Measurements from ENCODE around the gene VIPR2. TPM values are rescaled to one million over a fixed set of nuclear protein-coding genes. Genes with fewer than 3 reads are reported as not detected.
"Not testable (repeated sequence)": the region's sequence is repeated elsewhere in the genome, so short reads cannot be mapped to it uniquely, and the experiment has no call there.

The VIPR2 gene
- total RNA-seq, 1 donor from 2014 or later = 2.0 TPM

- no peak for ATAC-seq
- intact Hi-C loops (cut with DNase I) = no loop called here
- DNase-seq (ENCODE audit: low spot score) = peak; percentile 43
These were observed 19.3 kb downstream of the VIPR2 start for GRCh38 chr7:159125104-159125954.

- DNase-seq (ENCODE audit: low spot score); intact Hi-C loops (cut with DNase I): not testable (repeated sequence)
These were observed 20.9 kb downstream of the VIPR2 start for GRCh38 chr7:159123793-159124192.

GRCh38 chr7:159123294-159123693, 21.4 kb downstream of the VIPR2 start:
- DNase-seq (ENCODE audit: low spot score); intact Hi-C loops (cut with DNase I); ATAC-seq: not testable (repeated sequence)

More at GRCh38 chr7:159123793-159124192, 20.9 kb downstream of the VIPR2 start:
- ATAC-seq = not testable (repeated sequence)

- no peak for ATAC-seq
- DNase-seq (ENCODE audit: low spot score) = peak; percentile 27
These were observed 22.4 kb downstream of the VIPR2 start for GRCh38 chr7:159122276-159122675.

GRCh38 chr7:159121476-159121875, 23.2 kb downstream of the VIPR2 start:
- ATAC-seq = no peak
- DNase-seq (ENCODE audit: low spot score) = no peak
- intact Hi-C loops (cut with DNase I) = no loop called here

More at GRCh38 chr7:159122276-159122675, 22.4 kb downstream of the VIPR2 start:
- intact Hi-C loops (cut with DNase I) = no loop called here

- intact Hi-C loops (cut with DNase I) = no loop called here
- no peak for ATAC-seq
- DNase-seq (ENCODE audit: low spot score) = no peak
These were observed 23.6 kb downstream of the VIPR2 start for GRCh38 chr7:159121068-159121467.

- DNase-seq (ENCODE audit: low spot score) = no peak
These were observed 24.1 kb downstream of the VIPR2 start for GRCh38 chr7:159120540-159120919.

GRCh38 chr7:159119851-159120539, 24.7 kb downstream of the VIPR2 start:
- intact Hi-C loops (cut with DNase I) = no loop called here
- DNase-seq (ENCODE audit: low spot score) (no peak), ATAC-seq (no peak)

More at GRCh38 chr7:159120540-159120919, 24.1 kb downstream of the VIPR2 start:
- intact Hi-C loops (cut with DNase I) = no loop called here
- ATAC-seq = no peak

GRCh38 chr7:159119026-159119741, 25.5 kb downstream of the VIPR2 start:
- intact Hi-C loops (cut with DNase I) = no loop called here
- peak; percentile 35 for DNase-seq (ENCODE audit: low spot score)
- no peak for ATAC-seq

GRCh38 chr7:159118623-159119022, 26.0 kb downstream of the VIPR2 start:
- intact Hi-C loops (cut with DNase I) = no loop called here

GRCh38 chr7:159118197-159118595, 26.5 kb downstream of the VIPR2 start:
- ATAC-seq = no peak
- peak; percentile 46 for DNase-seq (ENCODE audit: low spot score)
- intact Hi-C loops (cut with DNase I) = no loop called here

More at GRCh38 chr7:159118623-159119022, 26.0 kb downstream of the VIPR2 start:
- DNase-seq (ENCODE audit: low spot score) (peak; percentile 26), ATAC-seq (no peak)

- peak; percentile 26 for DNase-seq (ENCODE audit: low spot score)
- peak; percentile 13 for ATAC-seq
- intact Hi-C loops (cut with DNase I) = no loop called here
These were observed 27.1 kb downstream of the VIPR2 start for GRCh38 chr7:159117366-159118196.

- intact Hi-C loops (cut with DNase I) = no loop called here
- peak; percentile 28 for DNase-seq (ENCODE audit: low spot score)
- ATAC-seq = no peak
These were observed 27.9 kb downstream of the VIPR2 start for GRCh38 chr7:159116581-159117339.

GRCh38 chr7:159115601-159116501, 28.8 kb downstream of the VIPR2 start:
- peak; percentile 42 for DNase-seq (ENCODE audit: low spot score)
- intact Hi-C loops (cut with DNase I) = no loop called here

GRCh38 chr7:159114981-159115380, 29.7 kb downstream of the VIPR2 start:
- DNase-seq (ENCODE audit: low spot score) (peak; percentile 49), ATAC-seq (no peak)
- intact Hi-C loops (cut with DNase I) = no loop called here

More at GRCh38 chr7:159115601-159116501, 28.8 kb downstream of the VIPR2 start:
- ATAC-seq = no peak

GRCh38 chr7:159114096-159114495, 30.6 kb downstream of the VIPR2 start:
- ATAC-seq = no peak
- intact Hi-C loops (cut with DNase I) = no loop called here
- no peak for DNase-seq (ENCODE audit: low spot score)

GRCh38 chr7:159113056-159113455, 31.6 kb downstream of the VIPR2 start:
- ATAC-seq = no peak
- no peak for DNase-seq (ENCODE audit: low spot score)
- intact Hi-C loops (cut with DNase I) = no loop called here

Measured in sciatic nerve (tissue), 2 donors.